Measurements from ENCODE around the gene RNASE13.

RNASE13 gene

DNA sequence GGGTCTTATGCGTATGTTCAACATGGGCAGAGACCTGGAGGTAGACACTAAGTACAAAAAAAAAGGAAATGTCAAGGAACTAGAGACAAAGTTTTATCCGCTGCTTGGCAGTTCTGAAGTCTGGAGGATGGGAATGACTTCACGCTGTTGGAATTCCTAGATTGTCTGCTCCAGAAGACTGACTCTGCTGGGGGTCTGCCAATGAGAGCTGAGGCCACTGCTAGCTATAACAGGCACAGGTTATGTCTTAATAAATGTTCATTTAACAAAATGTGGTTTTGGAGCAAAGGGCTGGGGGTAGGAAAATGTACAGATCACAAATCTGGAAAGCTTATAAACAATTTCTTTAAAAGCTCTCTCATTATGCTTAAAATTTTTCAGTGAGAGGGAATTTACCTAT lies 28.9 kb upstream of the RNASE13 start:
- DNase-seq: no peak

DNA sequence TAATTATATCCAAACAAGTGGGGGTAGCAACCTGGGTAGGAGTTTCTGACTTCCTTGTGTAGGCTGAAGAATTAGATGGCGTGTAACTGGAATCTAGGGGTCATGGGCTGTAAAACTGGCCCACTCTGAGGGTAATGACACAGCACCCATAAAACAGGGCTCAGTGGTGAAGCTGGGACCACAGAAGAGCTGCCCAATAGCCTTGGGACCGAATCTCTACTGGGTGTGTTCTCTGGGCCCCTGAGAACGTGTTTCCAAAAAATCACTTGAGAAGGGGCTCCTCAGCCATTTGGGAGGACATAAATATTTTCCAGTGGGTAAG lies 26.7 kb upstream of the RNASE13 start:
- DNase-seq: no peak

DNA sequence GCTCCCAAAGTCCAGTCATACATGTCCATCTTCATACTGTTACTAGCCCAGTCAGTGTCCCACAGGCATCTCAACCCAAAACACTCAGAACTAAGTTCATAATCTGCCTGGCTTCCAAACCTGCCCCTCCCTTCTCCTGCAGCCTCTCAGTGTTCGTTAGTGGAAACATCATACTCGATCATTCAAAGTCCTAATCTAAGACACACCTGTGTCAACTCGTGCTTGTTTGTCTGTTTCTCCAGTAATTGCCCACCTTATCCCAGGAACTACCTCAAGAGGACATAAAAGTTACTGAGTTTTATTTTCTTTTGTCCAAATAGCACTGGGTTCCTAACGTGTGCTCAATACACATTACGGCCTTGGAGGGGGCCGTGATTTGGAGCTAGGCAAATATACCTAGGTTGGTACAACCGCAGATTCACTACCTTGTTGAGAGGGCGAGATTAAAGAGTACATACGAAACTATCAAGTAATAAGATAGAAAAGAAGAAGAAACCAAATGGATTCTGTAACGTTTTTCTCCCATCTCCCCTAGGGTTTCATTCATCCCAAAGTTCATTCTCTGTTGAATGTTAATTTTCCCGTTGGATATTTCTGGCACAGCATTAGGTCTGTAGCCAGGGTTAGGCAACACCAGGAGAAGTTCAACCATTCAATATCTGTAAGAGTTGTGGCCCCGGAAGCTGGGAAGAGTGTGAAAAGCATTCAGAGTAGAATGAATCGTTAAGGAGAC lies 26.2 kb upstream of the RNASE13 start:
- no peak for DNase-seq

DNA sequence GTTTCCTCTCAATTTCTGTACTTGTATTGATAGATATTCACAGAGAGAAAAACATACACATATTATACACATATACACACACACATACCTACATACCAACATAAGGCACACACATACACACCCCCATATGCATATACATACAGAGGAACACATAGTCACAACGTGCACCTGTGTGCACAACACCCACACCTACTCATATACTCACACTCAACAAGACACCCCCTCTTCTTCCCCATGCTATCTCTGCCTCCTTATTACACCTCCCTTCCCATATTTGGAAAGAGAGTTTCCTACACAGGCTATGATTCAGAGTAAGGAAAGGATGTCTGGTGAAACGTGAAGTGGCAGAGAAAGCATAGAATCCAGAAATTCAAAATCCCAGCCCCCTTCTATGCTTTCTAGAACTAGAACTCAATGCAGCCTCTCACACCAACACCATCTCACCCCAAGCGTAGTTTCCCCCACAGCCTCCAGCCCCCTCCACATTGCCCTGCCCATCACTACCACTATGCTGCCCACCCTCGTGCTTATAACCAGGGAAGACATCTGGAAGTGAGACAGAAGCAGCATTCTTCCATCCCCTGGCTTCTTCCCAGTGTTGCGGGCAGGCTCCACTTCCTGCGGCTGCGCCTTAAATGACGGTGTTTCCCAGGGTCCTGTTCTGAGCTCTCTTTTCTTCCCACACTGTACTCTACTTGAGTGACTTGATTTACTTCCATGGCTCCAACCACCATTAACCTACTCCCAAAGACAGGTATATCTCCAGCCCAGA lies 25.4 kb upstream of the RNASE13 start:
- no peak for DNase-seq

DNA sequence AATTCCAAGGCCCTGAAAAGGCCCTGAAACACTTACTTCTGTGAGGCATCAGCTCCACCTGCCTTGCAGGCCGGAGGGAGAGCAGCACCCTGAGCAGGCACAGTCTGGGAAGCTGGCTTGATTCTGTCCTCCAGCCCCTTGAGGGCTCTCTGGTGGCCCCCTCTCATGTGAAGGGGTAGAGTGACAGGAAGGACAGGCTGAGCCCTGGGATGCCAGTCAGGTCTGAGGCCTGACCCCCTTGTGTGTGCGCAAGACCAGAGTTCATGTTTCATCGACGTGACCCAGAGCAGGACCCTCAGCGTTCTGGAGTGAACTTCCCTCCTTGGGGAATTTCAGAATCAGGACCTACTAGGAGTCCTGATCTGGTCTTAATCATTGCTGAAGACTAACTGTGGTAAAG lies 24.3 kb upstream of the RNASE13 start:
- DNase-seq: no peak

DNA sequence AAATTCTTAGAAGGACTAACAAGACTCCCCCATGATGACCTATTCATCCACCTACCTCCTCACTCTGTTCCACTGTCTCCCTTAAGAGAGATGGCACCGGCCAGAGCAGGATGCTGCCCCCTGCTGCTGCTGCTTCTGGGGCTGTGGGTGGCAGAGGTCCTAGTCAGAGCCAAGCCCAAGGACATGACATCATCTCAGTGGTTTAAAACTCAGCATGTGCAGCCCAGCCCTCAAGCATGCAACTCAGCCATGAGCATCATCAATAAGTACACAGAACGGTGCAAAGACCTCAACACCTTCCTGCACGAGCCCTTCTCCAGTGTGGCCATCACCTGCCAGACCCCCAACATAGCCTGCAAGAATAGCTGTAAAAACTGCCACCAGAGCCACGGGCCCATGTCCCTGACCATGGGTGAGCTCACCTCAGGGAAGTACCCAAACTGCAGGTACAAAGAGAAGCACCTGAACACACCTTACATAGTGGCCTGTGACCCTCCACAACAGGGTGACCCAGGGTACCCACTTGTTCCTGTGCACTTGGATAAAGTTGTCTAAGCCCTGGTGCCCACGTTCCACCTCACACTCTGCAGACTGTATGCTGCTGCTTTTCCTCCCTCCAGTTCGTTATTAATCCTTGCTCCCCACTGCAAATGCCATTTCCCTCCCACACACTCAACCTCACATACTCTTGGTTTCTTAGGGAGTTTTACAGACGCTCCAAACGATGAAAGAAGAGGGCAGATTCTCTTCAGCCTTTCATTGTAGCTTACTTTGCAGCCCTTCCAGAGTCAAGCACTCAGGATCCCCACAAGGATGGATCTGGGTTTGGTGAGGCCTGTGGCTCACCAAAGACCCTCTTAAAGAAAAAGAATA lies 23.4 kb upstream of the RNASE13 start, which contains the start of gene RNASE8:
Gene RNASE8, plus strand, starts transcription at position 20 of the 873 bp plus-strand sequence. Its CDS starts 71 bp downstream, at position 91.
- peak; percentile 25 to 26 for DNase-seq

DNA sequence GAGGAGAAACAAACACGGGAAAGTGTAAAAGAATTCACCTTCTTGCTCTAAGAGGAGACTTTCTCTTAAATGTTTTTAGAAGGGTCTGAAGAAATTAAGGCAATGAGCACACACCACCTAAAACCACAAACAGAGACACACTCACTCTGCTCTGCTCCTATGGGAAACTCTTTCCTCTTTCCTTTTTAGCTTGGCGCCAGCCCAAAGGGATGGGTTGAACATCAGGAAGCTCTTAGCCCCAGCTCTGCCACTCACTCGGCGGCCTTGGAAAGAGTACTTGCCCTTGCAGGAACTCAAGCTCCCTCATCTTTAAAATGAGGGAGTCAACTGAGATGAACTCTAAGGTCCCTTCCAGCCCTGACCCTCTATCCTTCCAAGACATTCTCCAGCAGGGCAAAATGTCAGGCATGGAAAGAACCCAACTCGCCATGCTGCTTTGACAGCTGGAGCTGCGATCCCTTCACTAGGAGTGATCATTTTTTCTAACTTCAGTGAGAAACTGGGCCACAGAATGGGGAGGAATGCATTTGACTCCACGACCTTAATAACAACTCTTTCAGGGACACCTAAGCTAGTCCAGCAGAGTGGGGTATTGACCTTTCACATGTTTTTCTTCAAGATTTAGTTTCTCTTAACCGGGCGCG lies 22.0 kb upstream of the RNASE13 start:
- no peak for DNase-seq

DNA sequence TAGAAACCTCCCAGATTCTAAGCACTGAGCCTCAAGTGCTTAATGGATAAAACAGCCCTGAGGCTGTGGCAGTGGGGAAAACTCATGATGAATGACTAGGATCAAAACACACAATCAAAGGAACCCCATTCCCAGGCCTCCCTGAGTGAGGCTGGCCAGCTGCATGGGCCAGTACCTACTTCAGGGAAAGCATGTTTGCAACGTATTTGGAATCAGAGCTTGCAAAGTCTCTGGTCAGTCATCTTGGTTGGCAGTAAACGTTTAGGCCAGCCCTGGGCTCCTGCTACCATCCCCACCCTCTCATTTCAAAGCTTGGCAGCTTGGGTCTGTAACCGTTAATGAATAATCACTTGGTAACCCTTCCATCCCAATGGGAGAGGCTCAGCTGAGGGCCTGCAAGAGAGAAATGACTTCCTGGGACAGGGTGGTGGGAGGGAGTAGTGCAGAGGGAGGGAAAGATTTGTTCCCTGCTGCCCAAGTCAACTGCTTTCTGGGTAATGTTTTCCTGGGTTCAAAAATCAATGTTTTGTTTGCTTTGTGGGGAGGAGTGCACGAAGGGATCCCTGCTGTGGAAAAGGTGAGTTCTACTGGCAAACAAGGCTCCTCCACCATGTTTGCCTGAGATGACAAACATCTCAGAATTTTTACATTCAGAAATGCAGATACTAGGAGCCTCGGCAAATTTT lies 21.0 kb upstream of the RNASE13 start:
- DNase-seq: no peak

DNA sequence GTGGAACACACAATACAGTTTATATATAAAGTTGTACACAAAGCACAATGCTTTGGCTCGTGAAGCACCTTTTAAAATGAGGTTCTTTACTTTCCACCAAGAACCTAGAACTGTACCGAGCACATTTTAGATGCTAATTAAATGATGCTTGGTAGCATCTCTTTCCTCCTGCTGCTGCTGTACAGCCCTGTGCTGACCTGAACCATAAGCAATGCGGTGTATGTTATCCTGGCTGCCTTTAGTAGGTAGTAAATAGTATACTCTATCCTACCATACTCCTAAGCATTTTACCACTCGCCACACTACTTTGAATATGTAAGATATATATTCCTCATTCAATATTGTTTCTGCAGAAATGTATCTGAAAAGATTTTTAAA lies 20.1 kb upstream of the RNASE13 start:
- no peak for DNase-seq

DNA sequence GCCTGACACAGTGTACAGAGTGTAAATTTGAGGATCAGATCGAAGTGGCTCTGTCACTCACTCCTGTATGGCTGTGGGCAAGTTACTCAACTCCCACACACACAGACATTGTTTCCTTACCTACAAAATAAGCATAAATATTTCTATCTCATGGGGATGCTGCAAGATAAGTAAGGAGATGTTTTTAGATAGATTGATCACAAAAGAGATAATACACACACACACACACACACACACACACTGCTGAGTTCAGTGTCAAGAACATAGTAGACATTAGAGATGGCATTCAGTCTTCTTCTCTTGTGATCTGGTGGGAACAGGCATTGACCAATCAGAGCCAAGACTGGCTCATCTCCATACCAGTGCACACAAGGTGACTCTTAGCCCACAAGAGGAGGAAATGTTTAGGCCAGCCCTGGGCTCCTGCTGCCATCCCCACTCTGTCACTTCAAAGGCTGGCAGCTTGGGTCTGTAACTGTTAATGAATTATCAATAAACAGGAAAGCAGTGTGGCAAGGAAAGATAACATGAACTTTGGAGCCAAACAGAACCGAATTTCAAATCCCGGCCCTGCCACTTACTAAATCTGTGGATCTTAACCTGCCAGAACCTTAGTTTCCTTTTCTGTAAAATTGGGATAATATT lies 19.6 kb upstream of the RNASE13 start:
- no peak for DNase-seq

DNA sequence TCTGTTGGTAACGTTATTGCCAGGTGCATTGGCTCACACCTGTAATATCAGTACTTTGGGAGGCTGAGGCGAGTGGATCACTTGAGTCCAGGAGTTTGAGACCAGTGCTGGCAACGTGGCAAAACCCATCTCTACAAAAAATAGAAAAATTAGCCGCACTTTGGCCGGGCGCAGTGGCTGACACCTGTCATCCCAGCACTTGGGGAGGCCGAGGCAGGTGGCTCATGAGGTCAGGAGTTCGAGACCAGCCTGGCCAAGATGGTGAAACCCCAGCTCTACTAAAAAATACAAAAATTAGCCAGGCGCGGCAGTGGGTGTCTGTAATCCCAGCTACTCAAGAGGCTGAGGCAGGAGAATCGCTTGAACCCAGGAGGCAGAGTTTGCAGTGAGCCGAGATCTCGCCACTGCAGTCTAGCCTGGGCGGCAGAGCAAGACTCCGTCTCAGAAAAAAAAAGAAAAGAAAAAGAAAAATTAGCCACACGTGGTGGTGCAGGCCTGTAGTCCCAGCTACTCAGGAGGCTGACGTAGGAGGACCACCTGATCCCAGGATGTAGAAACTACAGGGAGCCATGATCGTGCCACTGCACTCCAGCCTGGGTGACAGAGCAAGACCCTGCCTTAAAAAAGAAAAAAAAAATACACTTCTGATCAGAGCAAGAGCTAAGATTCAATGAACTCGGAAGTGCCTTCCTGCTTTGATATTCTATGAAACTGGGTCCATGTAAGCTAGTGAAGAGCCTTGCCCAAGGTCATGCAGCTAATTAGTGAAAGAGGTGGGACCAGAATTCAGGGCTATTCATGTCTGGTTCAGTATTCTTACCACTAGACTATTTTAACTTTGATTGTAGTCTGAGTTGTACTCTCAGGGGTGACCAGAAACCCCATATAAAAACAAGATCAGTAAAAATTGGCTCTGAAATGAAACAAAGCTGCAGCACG lies 18.8 kb upstream of the RNASE13 start:
- no peak for DNase-seq

DNA sequence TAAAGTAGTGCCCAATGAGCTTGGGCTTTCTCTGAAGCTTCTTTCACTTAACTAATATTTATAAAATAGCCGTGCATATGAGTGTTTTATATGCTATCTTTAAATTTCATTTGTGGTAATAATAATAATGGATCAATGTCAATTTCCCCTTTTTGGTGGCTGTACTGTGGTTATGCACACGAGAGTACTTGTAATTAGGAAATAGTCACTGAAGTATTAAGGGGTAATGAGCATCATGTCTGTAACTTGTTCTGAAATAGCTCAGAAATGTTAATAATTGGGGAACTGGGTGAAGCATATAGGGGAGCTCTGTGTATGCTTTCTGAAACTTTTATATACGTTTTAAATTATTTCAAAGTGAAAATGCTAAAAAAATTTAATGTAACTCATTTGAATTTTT lies 16.0 kb upstream of the RNASE13 start:
- DNase-seq: peak; percentile 59 to 62

DNA sequence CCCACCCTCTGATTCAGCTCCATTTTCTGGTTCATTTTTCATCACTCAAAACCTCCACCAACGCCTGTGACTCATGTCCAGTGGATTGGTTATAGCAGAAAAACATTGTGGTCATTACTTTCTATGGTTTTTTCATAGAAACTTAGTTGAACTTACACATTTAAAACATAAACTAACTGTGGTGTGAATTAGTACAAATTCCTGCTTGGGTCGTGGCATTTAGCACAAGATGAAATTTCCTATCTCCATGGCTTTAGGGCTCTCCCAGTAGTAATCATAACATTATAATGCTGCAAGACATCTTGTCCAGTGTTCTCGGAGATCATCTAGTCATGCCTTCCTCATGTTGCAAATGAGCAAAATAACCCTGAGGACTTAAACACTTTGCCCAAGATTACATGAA lies 14.7 kb upstream of the RNASE13 start:
- no peak for DNase-seq

DNA sequence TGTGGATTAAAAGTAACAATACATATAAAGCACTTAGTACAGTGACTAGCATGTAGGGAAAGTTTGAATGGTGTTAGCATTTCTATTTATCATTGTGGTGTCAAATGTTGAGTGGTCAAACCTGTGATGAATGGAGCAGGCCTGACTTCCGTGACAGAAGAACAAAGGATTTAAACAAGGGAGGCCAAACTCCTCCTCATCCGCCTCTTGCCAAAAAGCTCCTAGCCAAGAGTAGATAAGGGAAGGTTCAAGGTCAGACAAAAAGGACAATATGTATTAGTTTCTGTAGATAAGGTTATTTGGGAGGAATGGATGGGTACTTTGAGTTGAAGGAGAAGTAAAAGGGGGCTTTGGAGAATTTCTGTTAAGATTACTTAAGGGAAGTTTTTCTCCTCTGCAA lies 14.0 kb upstream of the RNASE13 start:
- no peak for DNase-seq

DNA sequence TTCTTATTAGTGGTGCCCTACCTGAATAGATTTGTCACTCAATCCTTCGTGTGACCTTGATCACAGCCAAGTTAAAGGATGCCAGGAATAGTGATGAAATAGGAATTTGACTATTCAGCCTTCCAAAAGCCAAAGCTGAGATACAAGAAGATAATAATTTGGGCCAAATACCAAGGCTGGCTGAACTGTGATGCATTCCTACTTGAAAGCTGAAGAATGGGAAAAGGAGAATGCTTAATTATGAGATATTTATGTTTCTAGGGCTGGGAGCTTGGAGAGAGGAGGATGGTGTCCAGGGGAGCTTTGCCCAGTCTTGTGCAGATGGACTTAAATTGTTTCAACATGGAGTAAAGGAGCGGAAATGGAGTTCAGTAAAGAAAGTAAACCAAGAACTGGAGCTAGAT lies 12.8 kb upstream of the RNASE13 start:
- DNase-seq: no peak

DNA sequence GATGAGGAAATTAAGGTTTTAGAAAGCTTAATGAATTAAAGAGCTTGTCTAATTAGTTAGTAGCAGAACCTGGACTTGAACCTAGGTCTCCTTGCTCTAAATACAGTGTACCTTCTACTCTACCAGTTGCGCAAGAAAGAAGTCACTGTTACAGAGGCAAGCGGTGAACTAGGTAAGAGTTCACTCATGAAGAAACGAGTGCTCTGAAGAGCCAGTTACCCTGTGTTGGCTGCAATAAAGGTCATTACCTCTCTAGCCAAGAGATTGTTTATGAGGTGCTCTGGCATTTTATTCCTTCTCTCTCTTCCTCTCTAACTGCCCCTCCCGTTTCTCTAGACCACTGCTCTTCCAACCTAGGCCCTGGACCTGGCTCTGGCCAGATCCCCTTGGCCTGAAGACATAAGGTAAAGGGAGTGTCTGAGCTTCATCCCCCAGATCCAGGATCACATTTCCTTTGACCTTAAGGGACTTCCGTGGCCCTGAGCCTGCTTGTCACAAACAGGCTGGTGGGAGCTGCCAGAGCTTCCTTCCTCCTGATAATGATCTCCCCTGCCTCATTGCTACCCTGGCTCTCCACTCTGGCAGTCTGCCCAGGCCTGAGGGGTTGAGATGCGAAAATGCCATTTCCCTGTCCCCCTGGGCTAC lies 9.5 kb upstream of the RNASE13 start:
- peak; percentile 27 to 34 for DNase-seq

DNA sequence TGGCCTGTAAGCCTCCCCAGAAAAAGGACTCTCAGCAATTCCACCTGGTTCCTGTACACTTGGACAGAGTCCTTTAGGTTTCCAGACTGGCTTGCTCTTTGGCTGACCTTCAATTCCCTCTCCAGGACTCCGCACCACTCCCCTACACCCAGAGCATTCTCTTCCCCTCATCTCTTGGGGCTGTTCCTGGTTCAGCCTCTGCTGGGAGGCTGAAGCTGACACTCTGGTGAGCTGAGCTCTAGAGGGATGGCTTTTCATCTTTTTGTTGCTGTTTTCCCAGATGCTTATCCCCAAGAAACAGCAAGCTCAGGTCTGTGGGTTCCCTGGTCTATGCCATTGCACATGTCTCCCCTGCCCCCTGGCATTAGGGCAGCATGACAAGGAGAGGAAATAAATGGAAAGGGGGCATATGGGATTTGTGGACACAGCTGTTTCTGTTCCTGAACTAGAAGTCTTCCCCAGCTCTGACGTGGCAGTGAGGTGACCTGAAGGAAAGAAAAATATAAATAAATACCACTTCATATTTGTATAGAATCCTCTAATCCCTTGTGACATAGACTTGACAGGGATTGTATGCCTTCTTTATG lies 8.9 kb upstream of the RNASE13 start:
- no peak for DNase-seq

DNA sequence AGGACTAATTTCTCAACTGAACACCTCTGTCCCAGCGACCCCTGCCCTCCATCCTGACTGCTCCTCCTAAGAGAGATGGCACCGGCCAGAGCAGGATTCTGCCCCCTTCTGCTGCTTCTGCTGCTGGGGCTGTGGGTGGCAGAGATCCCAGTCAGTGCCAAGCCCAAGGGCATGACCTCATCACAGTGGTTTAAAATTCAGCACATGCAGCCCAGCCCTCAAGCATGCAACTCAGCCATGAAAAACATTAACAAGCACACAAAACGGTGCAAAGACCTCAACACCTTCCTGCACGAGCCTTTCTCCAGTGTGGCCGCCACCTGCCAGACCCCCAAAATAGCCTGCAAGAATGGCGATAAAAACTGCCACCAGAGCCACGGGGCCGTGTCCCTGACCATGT lies 8.3 kb upstream of the RNASE13 start:
- DNase-seq: no peak

DNA sequence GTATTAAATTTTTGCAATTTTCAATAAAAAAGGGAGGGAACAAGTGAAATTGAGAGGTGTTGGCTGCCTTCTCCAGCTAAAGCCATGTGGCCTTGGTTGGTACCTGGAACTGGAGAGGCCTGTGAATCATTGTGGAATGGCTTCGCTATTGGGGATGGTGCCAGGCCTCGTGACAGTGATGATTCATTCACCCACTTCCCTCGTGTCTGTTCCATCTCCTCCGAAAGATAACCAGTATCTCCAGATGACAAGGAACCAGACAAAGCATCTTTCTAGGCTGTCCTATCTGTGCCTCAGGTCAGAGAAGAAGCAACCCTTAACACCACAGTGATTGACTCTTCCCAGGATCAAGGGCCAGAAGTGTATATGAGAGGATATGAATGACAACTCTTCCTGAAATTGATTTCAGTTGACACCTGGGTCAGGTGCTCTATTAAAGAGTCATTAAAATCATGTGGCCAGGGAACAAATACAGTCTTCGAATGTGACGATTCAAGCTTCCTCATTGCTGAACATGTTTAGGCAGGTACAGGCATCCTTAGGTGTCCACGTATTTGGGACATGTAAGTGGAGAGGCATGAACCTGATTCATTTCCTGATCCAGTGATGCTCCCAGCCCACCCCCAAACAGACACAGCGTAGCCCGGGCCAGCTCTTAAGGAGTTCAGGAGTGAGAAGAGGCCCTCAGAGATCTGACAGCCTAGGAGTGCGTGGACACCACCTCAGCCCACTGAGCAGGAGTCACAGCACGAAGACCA lies 7.2 kb upstream of the RNASE13 start, which contains the start of gene RNASE7:
Gene RNASE7, plus strand, starts transcription at position 687 of the 758 bp plus-strand sequence. CDS start 631 bp downstream, outside the sequence.
- DNase-seq: no peak
